Measurements from ENCODE around the gene RAB3IL1. TPM values are rescaled to one million over a fixed set of nuclear protein-coding genes. Genes with fewer than 3 reads are reported as not detected.

Gene RAB3IL1
- total RNA-seq, 1 donor from 2014 or later = 0.23 TPM

DNA sequence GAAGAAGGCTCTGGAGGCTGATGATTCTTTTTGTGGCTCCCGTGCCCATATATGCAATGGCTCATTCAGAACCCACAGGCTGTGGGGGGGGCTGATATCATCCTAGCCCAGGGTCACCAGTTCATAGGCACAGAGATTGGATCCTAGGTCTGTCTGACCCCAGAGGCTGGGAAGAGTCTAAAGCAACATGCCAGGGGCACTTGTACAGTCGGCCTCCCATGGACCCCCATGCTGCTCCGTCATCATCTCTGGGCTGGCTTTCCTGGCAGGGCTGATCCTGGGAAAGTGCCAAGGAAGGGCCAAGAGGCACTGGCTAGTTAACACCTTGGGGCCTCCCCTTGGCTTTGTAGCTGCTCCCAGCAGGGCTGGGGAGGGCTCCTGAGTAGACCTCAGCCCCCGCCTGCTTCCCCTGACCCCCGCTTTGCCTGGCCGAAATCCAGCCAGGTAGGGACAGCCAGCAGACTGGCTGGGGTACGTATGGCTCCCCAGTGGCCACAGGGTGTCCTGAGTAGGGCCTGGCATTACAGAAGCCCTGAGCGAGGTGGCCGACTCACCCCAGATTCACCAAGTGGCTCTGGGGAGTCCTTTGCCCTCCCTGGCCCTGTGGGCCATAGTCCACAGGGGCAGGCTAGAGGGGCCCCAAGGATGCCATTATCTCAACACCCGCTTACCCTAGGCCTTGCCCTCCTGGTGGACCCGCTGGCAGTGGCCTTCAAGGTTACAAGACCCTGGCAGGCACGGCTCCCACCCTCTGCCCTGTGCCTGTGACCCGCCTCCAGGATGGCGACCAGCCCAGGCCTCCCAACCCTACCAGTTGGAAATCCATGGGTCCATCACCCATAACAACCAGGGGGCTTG lies 48.6 kb downstream of the RAB3IL1 start:
- H3K27me3 Mint-ChIP-seq (ENCODE audit: insufficient read depth) = no peaks in the 10 kb centered on the region
- intact Hi-C loops (cut with micrococcal nuclease) = no loop called here
- no peaks in the 10 kb centered on the region for H3K9me3 Mint-ChIP-seq
- peaks cover 6% of the 10 kb centered on the region for H3K4me1 Mint-ChIP-seq (ENCODE audit: low read depth)
- peaks cover 14% of the 10 kb centered on the region for H3K36me3 Mint-ChIP-seq (ENCODE audit: low read depth)
- DNase-seq (ENCODE audit: low spot score) = no peak
- H3K27ac Mint-ChIP-seq = no peak overlapping the region
- no peak overlapping the region for H3K4me3 Mint-ChIP-seq

DNA sequence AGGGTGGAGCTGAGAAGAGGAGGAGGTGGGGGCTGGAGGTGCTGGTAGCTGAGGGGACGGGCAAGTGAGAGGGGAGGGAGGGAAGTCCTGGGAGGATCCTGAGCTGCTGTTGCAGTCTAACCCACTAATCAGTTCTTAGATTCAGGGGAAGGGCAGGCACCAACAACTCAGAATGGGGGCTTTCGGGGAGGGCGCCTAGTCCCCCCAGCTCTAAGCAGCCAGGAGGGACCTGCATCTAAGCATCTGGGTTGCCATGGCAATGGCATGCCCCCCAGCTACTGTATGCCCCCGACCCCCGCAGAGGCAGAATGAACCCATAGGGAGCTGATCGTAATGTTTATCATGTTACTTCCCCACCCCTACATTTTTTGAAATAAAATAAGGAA lies 50.4 kb downstream of the RAB3IL1 start:
- Mint-ChIP-seq H3K27ac (no peak overlapping the region), H3K9me3 (no peaks in the 10 kb centered on the region), H3K4me3 (no peak overlapping the region), H3K4me1 (ENCODE audit: low read depth) (peaks cover 6% of the 10 kb centered on the region), H3K36me3 (ENCODE audit: low read depth) (peaks cover 17% of the 10 kb centered on the region), H3K27me3 (ENCODE audit: insufficient read depth) (no peaks in the 10 kb centered on the region)
- intact Hi-C loops (cut with micrococcal nuclease) = no loop called here
- DNase-seq (ENCODE audit: low spot score) = no peak

DNA sequence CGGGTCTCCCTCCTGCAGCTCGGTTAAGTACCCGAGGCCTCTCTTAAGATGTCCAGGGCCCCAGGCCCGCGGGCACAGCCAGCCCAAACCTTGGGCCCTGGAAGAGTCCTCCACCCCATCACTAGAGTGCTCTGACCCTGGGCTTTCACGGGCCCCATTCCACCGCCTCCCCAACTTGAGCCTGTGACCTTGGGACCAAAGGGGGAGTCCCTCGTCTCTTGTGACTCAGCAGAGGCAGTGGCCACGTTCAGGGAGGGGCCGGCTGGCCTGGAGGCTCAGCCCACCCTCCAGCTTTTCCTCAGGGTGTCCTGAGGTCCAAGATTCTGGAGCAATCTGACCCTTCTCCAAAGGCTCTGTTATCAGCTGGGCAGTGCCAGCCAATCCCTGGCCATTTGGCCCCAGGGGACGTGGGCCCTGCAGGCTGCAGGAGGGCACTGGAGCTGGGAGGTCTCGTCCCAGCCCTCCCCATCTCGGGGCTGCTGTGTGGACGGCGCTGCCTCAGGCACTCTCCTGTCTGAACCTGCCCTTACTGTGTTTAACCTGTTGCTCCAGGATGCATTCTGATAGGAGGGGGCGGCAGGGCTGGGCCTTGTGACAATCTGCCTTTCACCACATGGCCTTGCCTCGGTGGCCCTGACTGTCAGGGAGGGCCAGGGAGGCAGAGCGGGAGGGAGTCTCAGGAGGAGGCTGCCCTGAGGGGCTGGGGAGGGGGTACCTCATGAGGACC lies 51.0 kb downstream of the RAB3IL1 start:
- no peak for DNase-seq (ENCODE audit: low spot score)
- no peaks in the 10 kb centered on the region for H3K27me3 Mint-ChIP-seq (ENCODE audit: insufficient read depth)
- H3K27ac Mint-ChIP-seq = no peak overlapping the region
- H3K36me3 Mint-ChIP-seq (ENCODE audit: low read depth) = peaks cover 23% of the 10 kb centered on the region
- peaks cover 5% of the 10 kb centered on the region for H3K4me1 Mint-ChIP-seq (ENCODE audit: low read depth)
- no peak overlapping the region for H3K4me3 Mint-ChIP-seq
- H3K9me3 Mint-ChIP-seq = no peaks in the 10 kb centered on the region
- intact Hi-C loops (cut with micrococcal nuclease) = no loop called here

DNA sequence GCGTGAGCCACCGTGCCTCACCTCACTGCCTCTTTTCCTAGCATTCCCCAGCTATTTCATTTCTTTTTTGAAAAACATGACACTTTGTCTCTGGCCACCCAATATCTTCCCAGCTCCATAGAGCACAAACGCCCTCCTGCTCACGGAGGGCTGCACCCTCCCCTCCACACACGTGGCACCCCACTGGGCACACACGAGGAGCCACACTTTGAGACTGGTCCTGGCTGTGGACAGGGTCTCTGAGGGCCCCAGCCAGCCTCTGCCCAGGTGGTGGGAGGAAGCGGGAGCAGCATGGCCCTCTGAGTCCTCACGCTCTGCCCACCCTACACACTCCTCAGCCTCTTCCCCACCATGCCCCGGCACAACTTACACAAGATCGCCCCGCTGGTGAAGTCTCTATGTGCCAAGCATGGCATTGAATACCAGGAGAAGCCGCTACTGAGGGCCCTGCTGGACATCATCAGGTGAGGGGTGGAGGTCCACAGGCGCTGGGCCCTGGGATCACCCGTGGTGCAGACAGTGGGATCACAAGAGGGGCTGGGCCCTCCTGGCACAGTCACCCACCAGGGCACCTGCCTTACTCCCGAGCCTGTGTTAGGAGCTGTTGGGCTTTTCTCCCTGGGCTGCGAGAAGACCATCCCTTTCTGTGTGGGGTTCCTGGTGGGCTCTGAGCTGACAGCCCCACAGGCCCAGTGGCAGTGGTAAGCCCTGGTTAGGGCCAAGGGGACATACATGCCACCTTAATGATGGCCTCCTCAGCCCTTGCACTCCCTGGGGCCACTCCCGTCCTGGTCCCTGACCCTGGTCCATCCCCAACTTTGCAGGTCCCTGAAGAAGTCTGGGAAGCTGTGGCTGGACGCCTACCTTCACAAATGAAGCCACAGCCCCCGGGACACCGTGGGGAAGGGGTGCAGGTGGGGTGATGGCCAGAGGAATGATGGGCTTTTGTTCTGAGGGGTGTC lies 52.3 kb downstream of the RAB3IL1 start:
- intact Hi-C loops (cut with micrococcal nuclease) = no loop called here
- H3K9me3 Mint-ChIP-seq = no peaks in the 10 kb centered on the region
- H3K27ac Mint-ChIP-seq = no peak overlapping the region

DNA sequence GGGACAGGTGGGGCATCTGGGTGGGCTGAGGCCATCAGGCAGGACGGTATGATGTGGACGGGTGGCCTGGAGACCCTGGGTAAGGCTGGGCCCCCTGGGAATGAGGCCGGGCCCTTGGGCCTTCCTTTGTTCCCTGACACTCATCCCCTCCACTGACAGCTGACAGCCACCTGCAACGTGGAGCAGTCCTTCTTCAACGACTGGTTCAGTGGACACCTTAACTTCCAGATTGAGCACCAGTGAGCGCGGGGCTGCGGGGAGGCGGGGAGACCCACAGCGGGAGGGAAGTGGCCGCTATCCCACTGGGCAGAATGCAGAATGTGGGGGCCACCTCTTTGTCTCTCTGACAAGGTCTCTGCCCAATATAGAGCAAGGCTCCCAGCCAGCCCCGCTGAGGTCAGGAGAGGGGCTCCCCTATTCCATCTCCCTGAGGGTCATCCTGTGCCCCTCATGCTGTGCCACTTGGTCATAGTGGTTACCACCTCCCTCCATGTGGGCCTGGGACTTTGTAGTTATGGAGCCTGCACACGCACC lies 53.8 kb downstream of the RAB3IL1 start:
- Mint-ChIP-seq H3K9me3 (no peaks in the 10 kb centered on the region), H3K27me3 (ENCODE audit: insufficient read depth) (no peaks in the 10 kb centered on the region), H3K4me3 (no peak overlapping the region), H3K36me3 (ENCODE audit: low read depth) (peaks cover 39% of the 10 kb centered on the region), H3K27ac (no peak overlapping the region), H3K4me1 (ENCODE audit: low read depth) (no peaks in the 10 kb centered on the region)
- no peak for DNase-seq (ENCODE audit: low spot score)
- intact Hi-C loops (cut with micrococcal nuclease) = no loop called here

More for the DNA sequence above, 52.3 kb downstream of the RAB3IL1 start:
- DNase-seq (ENCODE audit: low spot score) = no peak
- H3K36me3 Mint-ChIP-seq (ENCODE audit: low read depth) = peaks cover 26% of the 10 kb centered on the region
- no peaks in the 10 kb centered on the region for H3K4me1 Mint-ChIP-seq (ENCODE audit: low read depth)
- H3K4me3 Mint-ChIP-seq = no peak overlapping the region
- no peaks in the 10 kb centered on the region for H3K27me3 Mint-ChIP-seq (ENCODE audit: insufficient read depth)

DNA sequence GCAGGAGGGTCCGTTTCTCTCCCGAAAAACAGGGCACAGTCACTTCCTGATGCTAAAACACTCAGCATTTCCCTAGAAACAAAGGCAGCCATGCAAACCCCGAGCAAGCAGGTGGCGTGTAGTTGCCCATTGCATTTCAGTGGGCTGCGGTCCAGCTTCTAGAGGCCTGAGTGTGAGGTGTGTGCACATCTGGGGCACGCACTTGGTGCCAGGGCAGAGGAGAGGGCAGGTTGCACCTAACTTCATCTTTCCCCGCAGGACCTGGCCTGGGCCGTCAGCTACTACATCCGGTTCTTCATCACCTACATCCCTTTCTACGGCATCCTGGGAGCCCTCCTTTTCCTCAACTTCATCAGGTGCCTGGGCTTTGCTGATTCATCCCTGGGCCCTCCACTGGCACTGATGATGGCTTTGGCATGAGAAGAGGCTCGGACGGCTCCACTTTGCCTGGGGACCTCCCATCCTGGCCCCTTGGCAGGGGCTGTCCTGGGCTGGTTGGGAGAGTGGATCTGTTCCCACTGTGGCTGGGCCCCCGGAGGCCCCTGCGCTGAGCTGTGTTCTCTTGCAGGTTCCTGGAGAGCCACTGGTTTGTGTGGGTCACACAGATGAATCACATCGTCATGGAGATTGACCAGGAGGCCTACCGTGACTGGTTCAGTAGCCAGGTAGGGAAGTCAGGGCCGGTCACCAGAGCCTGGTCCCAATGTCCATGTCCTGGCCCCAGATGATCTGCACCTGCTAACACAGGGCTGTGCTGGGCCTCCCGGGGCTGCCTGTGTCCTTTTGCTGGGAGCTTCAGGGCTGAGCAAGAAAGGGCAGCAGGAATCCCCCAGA lies 54.4 kb downstream of the RAB3IL1 start:
- H3K9me3 Mint-ChIP-seq = no peaks in the 10 kb centered on the region
- no peaks in the 10 kb centered on the region for H3K4me1 Mint-ChIP-seq (ENCODE audit: low read depth)
- intact Hi-C loops (cut with micrococcal nuclease) = no loop called here
- H3K36me3 Mint-ChIP-seq (ENCODE audit: low read depth) = peaks cover 39% of the 10 kb centered on the region
- no peak overlapping the region for H3K4me3 Mint-ChIP-seq
- H3K27me3 Mint-ChIP-seq (ENCODE audit: insufficient read depth) = no peaks in the 10 kb centered on the region
- H3K27ac Mint-ChIP-seq = no peak overlapping the region
- DNase-seq (ENCODE audit: low spot score) = no peak

DNA sequence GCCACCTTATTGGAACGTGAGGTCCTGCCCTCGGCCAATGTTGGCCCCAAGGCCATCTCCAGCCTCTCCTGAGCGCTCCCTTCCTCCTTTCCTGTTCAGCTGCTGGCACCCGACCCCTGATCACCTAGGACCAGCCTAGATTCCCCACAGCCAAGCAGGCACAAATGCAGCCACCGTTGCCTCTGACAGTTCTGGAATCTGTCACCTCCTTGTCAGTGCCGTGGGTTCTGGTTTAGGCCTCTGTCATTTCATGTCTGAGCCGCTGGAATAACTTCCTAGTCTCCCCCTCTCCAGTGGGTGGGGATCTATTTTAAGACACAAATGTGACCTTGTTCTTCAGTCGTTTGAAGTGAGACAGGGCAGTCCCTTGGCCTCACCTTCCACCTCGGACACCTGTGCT lies 55.7 kb downstream of the RAB3IL1 start:
- H3K27ac Mint-ChIP-seq = peak overlapping the region; percentile 40
- peaks cover 39% of the 10 kb centered on the region for H3K36me3 Mint-ChIP-seq (ENCODE audit: low read depth)
- no peak for DNase-seq (ENCODE audit: low spot score)
- no peaks in the 10 kb centered on the region for H3K27me3 Mint-ChIP-seq (ENCODE audit: insufficient read depth)
- no peak overlapping the region for H3K4me3 Mint-ChIP-seq
- intact Hi-C loops (cut with micrococcal nuclease) = no loop called here
- no peaks in the 10 kb centered on the region for H3K4me1 Mint-ChIP-seq (ENCODE audit: low read depth)
- no peaks in the 10 kb centered on the region for H3K9me3 Mint-ChIP-seq

DNA sequence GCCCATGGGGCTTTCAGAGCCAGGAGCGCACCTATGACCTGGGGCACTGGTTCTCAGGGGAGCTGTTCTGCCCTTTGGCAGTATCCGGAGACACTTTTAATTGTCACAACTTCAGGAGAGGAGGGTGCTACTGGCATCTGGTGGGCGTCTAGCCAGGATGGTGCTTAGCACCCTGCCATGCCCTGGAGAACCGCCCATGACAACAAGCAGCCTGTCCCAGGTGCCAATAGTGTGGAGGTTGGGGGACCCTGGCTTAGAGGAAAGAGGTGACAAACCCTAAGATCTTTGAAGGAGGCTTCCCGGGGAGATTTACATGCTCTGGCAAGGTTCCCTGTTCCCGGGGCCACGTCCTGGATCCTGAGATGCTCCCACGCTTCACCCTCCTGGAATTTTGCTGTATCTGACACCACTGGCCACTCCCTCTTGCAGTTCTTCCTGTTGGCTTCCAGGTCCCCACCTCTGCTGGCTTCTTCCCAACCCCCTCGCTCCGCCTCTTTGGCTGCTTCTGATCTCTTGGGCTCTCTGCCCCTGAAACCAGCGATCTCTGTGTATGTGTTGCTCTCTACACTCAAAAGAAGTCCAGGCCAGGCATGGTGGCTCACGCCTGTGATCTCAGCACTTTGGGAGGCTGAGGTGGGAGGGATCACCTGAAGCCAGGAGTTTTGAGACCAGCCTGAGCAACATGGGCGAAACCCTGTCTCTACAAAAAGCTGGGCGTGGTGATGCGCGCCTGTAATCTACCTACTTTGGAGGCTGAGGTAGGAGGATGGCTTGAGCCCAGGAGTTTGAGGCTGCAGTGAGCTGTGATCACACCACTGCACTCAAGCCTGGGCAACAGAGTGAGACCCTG lies 57.1 kb downstream of the RAB3IL1 start:
- intact Hi-C loops (cut with micrococcal nuclease) = no loop called here
- Mint-ChIP-seq H3K4me3 (no peak overlapping the region), H3K36me3 (ENCODE audit: low read depth) (peaks cover 35% of the 10 kb centered on the region), H3K9me3 (no peaks in the 10 kb centered on the region), H3K27ac (no peak overlapping the region), H3K27me3 (ENCODE audit: insufficient read depth) (no peaks in the 10 kb centered on the region), H3K4me1 (ENCODE audit: low read depth) (no peaks in the 10 kb centered on the region)
- DNase-seq (ENCODE audit: low spot score) = no peak

DNA sequence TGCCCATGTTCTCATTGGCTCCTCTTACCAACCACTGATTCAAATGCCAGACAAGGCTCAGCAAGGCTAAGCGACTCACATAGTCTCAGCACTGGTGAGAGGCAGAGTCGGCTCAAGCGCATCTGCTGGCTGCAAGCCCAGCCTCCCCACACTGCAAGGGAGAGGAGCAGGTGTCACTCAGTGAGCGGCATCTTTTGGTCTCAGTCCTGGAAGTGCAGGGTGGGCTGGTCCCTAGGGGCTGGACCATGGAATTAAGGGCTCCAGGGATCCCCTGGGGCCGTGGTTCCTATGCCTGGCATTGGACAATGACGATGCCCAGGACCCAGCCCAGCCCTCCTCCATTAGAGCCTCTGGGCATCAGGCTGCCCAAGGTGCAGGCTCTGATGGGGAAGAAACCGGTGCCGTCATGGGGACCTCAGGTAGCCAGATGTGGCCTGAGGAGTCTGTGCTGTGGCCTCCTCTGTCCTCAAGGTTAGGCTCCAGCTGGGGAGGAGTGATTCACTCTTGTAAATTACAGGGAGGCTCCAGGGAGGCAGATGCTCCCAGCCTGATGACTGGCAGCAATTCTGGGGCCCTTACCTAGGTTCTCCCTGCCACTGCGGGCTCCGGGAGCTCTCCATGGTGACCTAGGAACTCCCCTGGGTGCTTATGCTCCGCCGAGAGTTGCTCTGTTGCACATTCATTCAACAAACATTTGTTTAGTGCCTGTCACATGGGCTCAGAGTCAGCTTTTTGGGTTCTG lies 61.3 kb downstream of the RAB3IL1 start:
- intact Hi-C loops (cut with micrococcal nuclease) = no loop called here
- Mint-ChIP-seq H3K36me3 (ENCODE audit: low read depth) (peaks cover 27% of the 10 kb centered on the region), H3K27me3 (ENCODE audit: insufficient read depth) (no peaks in the 10 kb centered on the region), H3K9me3 (no peaks in the 10 kb centered on the region), H3K27ac (no peak overlapping the region), H3K4me1 (ENCODE audit: low read depth) (no peaks in the 10 kb centered on the region), H3K4me3 (no peak overlapping the region)
- DNase-seq (ENCODE audit: low spot score) = no peak

DNA sequence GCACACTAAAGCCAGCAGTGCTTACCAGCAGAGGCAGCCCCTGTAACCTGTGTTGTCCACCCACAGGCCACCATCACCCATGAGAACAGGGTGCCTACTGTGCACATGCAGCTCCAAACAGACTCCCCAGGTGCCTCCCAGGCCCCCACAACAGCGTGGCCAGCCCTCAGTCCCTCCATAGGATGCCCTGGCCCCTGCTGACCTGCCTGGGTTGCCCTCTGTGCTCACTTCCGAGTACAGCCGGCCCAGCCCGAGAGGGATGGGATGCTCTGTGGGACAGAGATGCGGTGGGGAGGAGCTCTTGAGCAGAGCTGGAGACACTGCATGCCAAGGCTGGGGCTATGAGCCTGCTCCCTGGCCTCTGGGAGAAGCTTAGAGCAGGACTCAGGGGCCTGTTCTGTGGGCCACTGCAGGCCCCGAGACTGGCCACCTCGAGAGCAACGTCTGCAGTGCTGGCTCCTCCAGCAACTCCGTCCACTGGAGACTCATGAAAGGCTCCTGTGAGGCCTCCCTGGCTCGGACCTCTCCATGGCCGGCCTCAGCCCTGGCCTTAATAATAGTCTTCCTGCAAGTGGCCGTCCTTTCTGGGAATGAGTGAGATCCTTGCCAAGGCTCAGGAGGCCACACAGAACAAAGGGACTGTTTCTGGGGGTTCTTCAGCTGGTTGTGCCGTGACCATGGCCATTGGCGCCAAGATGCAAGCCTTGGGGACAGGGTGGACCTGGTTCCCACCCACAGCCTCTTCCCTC lies 62.2 kb downstream of the RAB3IL1 start:
- no peak for DNase-seq (ENCODE audit: low spot score)
- H3K9me3 Mint-ChIP-seq = no peaks in the 10 kb centered on the region
- H3K36me3 Mint-ChIP-seq (ENCODE audit: low read depth) = peaks cover 31% of the 10 kb centered on the region
- no peaks in the 10 kb centered on the region for H3K4me1 Mint-ChIP-seq (ENCODE audit: low read depth)
- no peaks in the 10 kb centered on the region for H3K27me3 Mint-ChIP-seq (ENCODE audit: insufficient read depth)
- no peak overlapping the region for H3K4me3 Mint-ChIP-seq
- intact Hi-C loops (cut with micrococcal nuclease) = no loop called here
- no peak overlapping the region for H3K27ac Mint-ChIP-seq
